ENCODE measurements around the gene DCP1A. TPM values are rescaled to one million over a fixed set of nuclear protein-coding genes. Genes with fewer than 3 reads are reported as not detected.

DCP1A gene
- total RNA-seq, 1 donor from 2014 or later, result 21.5 TPM

DNA sequence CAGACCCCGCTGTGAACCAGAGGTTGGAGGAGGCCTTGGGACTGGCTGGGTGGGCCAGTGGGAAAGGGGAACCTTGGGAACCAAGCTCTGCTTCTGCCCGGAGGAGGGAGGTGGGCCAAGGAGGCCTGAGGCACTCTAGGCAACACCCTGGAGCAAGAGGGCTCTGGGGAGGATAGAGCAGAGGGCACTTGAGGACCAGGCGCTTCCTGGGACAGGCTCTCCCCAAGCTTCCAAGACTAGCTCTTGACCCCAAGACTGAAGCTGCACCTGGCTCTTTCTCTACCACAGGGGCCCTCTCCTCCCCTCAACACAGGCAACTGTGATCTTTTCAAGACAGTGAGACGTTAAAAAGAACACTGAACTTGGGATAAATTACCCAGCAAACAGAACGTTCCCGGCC, 111.8 kb downstream of the DCP1A start:
- ATAC-seq (no peak), DNase-seq (no peak)
- intact Hi-C loops (cut with micrococcal nuclease), result no loop called here

DNA sequence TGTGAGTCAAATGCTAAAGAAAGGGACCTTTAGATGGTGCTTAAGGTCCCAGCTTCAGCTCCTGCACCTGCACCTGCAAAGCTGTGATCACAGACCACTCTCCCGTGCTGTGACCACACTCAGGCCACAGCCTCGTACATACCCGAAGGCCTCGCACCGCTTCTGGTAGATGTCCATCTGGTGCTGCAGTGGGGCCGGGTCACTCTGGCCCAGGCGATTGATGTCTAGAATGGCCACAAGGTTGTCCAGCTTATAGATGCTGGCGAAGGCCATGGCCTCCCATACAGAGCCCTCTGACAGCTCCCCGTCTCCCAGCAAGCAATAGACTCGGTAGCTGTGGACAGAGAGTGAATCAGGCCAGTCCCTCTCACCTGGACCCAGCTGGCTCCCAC, 112.5 kb downstream of the DCP1A start:
- DNase-seq, result no peak
- intact Hi-C loops (cut with micrococcal nuclease), result no loop called here
- no peak for ATAC-seq

DNA sequence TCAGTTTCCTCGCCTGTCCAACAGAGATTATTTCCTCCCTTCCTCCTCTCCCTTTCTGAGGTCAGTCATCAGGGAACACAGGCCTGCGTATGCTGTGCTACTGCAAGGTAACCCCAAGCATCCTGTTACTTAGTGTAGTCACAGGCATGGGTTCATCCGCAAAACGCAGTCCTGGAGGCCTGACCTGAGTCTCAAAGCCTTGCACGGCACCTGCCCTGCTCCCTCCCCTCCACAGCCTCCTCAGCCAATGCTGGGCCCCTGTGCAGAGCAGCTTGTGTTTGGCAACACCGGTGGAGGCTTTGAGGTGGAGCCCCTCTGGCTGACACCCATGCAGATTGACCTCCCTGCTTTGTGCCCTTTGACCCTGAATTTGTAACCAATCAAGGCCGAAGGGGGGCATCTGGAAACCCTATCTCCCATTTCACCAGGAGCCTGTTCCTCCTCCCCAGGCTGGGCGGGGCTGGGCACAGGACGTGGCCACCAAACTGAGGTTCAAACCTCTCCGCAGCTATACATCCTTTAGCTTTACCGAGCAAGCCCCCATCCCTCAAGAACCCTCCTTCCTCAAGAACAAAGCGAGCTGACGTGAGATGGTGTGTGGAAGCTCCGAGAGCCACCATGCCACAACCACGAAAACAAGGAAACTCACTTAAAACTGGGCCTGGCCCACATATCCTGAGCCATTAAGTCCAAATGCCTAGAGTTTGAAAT, 113.1 kb downstream of the DCP1A start:
- ATAC-seq (no peak), DNase-seq (no peak)
- intact Hi-C loops (cut with micrococcal nuclease), result no loop called here

Other genes starting within 250 kb of the DCP1A start
- gene RFT1, start 217.1 kb downstream of the DCP1A start, total RNA-seq, result 8.5 TPM
- 13.2 TPM for gene PRKCD, start 186.3 kb downstream of the DCP1A start, total RNA-seq
- gene TKT, start 91.5 kb downstream of the DCP1A start, total RNA-seq, result 41.6 TPM
- gene CACNA1D, start 147.1 kb upstream of the DCP1A start, total RNA-seq, result 1.0 TPM

All from left ventricle myocardium superior (tissue), 1 donor.